ENCODE data around the gene RAVER1. TPM values are rescaled to one million over a fixed set of nuclear protein-coding genes. Genes with fewer than 3 reads are reported as not detected.
A peak's percentile ranks its signal among the peaks of the same experiment; 100 is the strongest.

The RAVER1 gene
- total and polyA plus RNA-seq, 2 of the 13 experiments (the other 11 are each of a cell fraction or from before 2014, with no cell fraction given), result 3.6 to 7.9 TPM

DNA sequence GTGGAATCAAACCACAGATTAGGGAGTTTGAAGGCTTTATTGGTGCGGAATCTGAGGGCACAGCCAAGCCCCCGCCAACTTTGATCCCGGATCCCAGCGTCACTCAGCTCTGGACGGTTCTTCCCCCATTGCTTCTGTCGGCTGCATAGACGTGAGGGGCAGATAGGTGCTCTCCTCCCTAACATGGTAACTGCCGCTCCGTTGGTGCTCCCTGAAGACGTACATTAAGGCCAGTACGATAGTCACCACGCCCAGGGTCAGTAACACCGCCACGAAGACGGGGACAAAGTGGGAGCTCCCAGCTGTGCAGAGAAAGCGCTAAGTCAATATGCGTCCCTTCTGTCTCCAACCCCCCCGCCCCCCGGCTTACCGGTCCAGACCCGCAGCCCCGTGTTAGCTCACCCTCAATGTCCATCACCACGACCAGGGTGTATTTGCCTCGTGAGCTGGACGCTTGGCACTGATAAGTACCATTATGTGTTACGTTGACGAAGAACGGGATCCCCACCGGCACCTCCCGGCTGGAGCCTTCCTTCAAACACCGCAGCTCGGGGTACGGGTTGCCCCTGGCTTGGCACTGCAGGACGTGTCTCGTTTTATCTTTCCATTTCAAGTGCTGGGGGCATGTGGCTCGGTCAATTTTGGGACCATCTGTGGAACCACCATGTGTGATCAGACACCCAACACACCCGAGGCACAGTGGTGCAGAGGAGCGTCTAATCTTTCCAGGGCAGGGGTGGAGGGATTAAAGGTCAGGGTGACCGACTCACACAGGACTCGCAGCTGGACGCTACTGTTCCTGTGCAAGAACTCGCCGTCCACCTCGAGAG lies 644 bp upstream of the RAVER1 start (continued):
- TF ChIP-seq ZKSCAN5 (CRISPR knock-in tag; IDR thresholded peaks at IDR 0.05) (0 out of 2 replicates have a peak, but pooled peaks have one; percentile 1), JDP2 (CRISPR knock-in tag; IDR thresholded peaks at IDR 0.05; ENCODE audit: borderline replicate concordance) (no peak), NCOA1 (CRISPR knock-in tag; IDR thresholded peaks at IDR 0.05) (no peak), MIXL1 (CRISPR knock-in tag; IDR thresholded peaks at IDR 0.05) (no peak), SMYD3 (CRISPR knock-in tag; IDR thresholded peaks at IDR 0.05) (no peak), NRL (CRISPR knock-in tag; IDR thresholded peaks at IDR 0.05; ENCODE audit: borderline replicate concordance) (0 out of 2 replicates have a peak, but pooled peaks have one; percentile 4), ZNF24 (IDR thresholded peaks at IDR 0.05) (no peak), PPARG (CRISPR knock-in tag; conservative IDR thresholded peaks at IDR 0.05) (peak; percentile 68), ZSCAN30 (CRISPR knock-in tag; IDR thresholded peaks at IDR 0.05) (no peak), NFE2L2 (IDR thresholded peaks at IDR 0.05; ENCODE audit: low read length) (no peak), TOPORS (CRISPR knock-in tag; IDR thresholded peaks at IDR 0.05) (no peak), AGO1 (IDR thresholded peaks at IDR 0.05; ENCODE audit: low read depth, low read length, poor library complexity, severe bottlenecking) (no peak), CBFB (CRISPR knock-in tag; IDR thresholded peaks at IDR 0.05) (0 out of 2 replicates have a peak, but pooled peaks have one; percentile 5), ZBTB7B (CRISPR knock-in tag; IDR thresholded peaks at IDR 0.05) (no peak), ZNF709 (CRISPR knock-in tag; IDR thresholded peaks at IDR 0.05) (no peak), SMARCC2 (IDR thresholded peaks at IDR 0.05) (no peak)
- TF ChIP-seq, protein P1, sequence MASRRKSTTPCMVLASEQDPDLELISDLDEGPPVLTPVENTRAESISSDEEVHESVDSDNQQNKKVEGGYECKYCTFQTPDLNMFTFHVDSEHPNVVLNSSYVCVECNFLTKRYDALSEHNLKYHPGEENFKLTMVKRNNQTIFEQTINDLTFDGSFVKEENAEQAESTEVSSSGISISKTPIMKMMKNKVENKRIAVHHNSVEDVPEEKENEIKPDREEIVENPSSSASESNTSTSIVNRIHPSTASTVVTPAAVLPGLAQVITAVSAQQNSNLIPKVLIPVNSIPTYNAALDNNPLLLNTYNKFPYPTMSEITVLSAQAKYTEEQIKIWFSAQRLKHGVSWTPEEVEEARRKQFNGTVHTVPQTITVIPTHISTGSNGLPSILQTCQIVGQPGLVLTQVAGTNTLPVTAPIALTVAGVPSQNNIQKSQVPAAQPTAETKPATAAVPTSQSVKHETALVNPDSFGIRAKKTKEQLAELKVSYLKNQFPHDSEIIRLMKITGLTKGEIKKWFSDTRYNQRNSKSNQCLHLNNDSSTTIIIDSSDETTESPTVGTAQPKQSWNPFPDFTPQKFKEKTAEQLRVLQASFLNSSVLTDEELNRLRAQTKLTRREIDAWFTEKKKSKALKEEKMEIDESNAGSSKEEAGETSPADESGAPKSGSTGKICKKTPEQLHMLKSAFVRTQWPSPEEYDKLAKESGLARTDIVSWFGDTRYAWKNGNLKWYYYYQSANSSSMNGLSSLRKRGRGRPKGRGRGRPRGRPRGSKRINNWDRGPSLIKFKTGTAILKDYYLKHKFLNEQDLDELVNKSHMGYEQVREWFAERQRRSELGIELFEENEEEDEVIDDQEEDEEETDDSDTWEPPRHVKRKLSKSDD (CRISPR knock-in tag; IDR thresholded peaks at IDR 0.05; ENCODE audit: low read depth), result no peak
- TF ChIP-seq, protein P2, sequence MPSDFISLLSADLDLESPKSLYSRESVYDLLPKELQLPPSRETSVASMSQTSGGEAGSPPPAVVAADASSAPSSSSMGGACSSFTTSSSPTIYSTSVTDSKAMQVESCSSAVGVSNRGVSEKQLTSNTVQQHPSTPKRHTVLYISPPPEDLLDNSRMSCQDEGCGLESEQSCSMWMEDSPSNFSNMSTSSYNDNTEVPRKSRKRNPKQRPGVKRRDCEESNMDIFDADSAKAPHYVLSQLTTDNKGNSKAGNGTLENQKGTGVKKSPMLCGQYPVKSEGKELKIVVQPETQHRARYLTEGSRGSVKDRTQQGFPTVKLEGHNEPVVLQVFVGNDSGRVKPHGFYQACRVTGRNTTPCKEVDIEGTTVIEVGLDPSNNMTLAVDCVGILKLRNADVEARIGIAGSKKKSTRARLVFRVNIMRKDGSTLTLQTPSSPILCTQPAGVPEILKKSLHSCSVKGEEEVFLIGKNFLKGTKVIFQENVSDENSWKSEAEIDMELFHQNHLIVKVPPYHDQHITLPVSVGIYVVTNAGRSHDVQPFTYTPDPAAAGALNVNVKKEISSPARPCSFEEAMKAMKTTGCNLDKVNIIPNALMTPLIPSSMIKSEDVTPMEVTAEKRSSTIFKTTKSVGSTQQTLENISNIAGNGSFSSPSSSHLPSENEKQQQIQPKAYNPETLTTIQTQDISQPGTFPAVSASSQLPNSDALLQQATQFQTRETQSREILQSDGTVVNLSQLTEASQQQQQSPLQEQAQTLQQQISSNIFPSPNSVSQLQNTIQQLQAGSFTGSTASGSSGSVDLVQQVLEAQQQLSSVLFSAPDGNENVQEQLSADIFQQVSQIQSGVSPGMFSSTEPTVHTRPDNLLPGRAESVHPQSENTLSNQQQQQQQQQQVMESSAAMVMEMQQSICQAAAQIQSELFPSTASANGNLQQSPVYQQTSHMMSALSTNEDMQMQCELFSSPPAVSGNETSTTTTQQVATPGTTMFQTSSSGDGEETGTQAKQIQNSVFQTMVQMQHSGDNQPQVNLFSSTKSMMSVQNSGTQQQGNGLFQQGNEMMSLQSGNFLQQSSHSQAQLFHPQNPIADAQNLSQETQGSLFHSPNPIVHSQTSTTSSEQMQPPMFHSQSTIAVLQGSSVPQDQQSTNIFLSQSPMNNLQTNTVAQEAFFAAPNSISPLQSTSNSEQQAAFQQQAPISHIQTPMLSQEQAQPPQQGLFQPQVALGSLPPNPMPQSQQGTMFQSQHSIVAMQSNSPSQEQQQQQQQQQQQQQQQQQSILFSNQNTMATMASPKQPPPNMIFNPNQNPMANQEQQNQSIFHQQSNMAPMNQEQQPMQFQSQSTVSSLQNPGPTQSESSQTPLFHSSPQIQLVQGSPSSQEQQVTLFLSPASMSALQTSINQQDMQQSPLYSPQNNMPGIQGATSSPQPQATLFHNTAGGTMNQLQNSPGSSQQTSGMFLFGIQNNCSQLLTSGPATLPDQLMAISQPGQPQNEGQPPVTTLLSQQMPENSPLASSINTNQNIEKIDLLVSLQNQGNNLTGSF (CRISPR knock-in tag; IDR thresholded peaks at IDR 0.05), result peak; percentile 0; the same call in 1 of the 2 replicates
- TF ChIP-seq, protein P3, sequence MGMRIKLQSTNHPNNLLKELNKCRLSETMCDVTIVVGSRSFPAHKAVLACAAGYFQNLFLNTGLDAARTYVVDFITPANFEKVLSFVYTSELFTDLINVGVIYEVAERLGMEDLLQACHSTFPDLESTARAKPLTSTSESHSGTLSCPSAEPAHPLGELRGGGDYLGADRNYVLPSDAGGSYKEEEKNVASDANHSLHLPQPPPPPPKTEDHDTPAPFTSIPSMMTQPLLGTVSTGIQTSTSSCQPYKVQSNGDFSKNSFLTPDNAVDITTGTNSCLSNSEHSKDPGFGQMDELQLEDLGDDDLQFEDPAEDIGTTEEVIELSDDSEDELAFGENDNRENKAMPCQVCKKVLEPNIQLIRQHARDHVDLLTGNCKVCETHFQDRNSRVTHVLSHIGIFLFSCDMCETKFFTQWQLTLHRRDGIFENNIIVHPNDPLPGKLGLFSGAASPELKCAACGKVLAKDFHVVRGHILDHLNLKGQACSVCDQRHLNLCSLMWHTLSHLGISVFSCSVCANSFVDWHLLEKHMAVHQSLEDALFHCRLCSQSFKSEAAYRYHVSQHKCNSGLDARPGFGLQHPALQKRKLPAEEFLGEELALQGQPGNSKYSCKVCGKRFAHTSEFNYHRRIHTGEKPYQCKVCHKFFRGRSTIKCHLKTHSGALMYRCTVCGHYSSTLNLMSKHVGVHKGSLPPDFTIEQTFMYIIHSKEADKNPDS (CRISPR knock-in tag; IDR thresholded peaks at IDR 0.05), result 0 out of 2 replicates have a peak, but pooled peaks have one; percentile 5
- TF ChIP-seq, protein P4, sequence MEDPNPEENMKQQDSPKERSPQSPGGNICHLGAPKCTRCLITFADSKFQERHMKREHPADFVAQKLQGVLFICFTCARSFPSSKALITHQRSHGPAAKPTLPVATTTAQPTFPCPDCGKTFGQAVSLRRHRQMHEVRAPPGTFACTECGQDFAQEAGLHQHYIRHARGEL (CRISPR knock-in tag; IDR thresholded peaks at IDR 0.05), result no peak

All from HepG2 (cell line).